C4-2B (cell line): Measurements from ENCODE around the gene TMEM239.

ENCODE experiments used
- CTCF ChIP-seq: fragments of 450-650 bp; conservative IDR thresholded peaks from 2 replicates; pipeline ENCODE4 v1.5.1; 2017; ENCODE audit warnings: mild to moderate bottlenecking
- ZFX ChIP-seq: fragments of 450-650 bp; IDR thresholded peaks from 2 replicates; pipeline ENCODE4 v1.6.1; 2017

GRCh38 chr20:2805689-2806350 is 10.3 kb upstream of the TMEM239 start:
- no peak for TF ChIP-seq CTCF
- TF ChIP-seq ZFX: no peak
